ENCODE measurements around the gene HBP1. TPM values are rescaled to one million over a fixed set of nuclear protein-coding genes. Genes with fewer than 3 reads are reported as not detected.
A peak's percentile ranks its signal among the peaks of the same experiment; 100 is the strongest.

HBP1 gene
- total RNA-seq, 6 experiments from 2014 or later, result 22.8 to 34.4 (median 28.5) TPM

DNA sequence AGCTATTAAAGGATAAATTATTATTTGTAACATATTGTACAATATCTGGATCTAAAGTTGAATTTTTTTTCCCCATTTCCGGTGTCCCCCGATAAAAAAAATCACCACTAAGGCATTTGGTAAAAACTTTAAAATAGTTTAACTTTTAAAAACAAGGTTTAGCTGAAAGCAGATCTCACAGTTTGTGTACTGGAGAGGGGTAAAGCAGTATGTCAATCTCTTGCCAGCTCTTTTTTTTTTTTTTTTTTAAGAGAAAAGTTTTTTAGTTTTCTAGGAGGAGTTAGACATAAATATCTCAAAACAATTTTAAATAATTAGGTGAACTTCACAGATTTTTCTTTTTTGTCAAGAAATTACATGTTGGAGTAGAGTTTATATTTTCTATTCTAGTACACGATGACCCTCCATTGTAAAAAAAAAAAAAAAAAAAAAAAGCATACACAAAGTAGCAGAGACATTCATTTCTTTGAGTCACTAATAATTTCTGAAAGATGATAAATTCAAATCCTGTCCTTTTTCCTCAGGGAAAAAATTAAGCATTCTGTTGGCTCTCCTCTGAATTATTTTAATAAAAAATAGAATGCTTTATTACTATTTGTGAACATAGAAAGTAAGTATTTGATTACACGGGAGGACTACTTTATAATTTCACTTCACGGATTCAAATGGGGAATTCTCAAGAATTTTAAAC, 1.9 kb upstream of the HBP1 start:
- TF ChIP-seq, protein P1, sequence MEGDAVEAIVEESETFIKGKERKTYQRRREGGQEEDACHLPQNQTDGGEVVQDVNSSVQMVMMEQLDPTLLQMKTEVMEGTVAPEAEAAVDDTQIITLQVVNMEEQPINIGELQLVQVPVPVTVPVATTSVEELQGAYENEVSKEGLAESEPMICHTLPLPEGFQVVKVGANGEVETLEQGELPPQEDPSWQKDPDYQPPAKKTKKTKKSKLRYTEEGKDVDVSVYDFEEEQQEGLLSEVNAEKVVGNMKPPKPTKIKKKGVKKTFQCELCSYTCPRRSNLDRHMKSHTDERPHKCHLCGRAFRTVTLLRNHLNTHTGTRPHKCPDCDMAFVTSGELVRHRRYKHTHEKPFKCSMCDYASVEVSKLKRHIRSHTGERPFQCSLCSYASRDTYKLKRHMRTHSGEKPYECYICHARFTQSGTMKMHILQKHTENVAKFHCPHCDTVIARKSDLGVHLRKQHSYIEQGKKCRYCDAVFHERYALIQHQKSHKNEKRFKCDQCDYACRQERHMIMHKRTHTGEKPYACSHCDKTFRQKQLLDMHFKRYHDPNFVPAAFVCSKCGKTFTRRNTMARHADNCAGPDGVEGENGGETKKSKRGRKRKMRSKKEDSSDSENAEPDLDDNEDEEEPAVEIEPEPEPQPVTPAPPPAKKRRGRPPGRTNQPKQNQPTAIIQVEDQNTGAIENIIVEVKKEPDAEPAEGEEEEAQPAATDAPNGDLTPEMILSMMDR (IDR thresholded peaks at IDR 0.05), result no peak
- no peaks in the 10 kb centered on the region for H3K9me3 Mint-ChIP-seq
- H3K36me3 Mint-ChIP-seq (ENCODE audit: low read depth), result no peaks in the 10 kb centered on the region
- DNase-seq, result no peak
- H3K27ac Mint-ChIP-seq, result peak overlapping the region; percentile 97
- H3K4me1 Mint-ChIP-seq (ENCODE audit: low read depth), result peaks cover 48% of the 10 kb centered on the region
- H3K27me3 Mint-ChIP-seq (ENCODE audit: insufficient read depth), result peaks cover 7% of the 10 kb centered on the region
- H3K4me3 Mint-ChIP-seq, result peak overlapping the region; percentile 90

DNA sequence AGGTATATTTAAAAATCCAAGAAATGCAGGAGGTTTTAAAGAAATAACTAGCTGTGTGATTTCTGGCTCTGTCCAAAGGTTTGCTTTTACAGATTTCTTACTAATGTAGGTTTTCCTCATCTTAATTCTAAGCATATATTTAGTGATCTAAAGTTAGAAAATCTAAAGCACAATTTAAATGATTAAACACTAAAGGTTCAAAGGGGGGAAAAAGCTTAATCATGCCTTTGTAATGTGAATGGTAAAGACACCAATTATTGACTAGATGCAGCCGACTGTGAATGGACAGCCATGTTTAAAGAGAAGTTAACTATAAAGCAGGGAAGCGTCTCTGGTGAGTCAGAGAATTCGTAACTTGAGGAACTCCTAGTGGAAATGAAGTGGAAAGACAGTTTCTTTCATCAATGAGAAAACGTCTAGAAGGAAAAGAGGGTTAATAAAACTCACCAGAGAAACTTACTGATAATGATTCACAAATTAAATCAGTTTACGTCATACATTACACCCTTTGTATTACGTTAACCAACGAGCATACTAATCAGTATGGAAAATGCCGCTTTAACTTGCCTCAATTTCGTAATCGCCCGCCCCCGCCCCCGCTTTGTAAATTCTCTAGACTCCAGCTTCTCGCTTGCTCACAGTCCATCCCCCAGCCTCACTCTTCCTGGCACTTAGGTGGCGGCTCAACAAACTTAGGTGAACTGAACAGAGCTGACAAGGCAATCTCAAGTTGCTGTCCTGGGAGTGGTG, 1.1 kb upstream of the HBP1 start:
- Mint-ChIP-seq H3K9me3 (no peaks in the 10 kb centered on the region), H3K27ac (peak overlapping the region; percentile 97), H3K36me3 (ENCODE audit: low read depth) (no peaks in the 10 kb centered on the region), H3K27me3 (ENCODE audit: insufficient read depth) (peaks cover 7% of the 10 kb centered on the region), H3K4me1 (ENCODE audit: low read depth) (peaks cover 48% of the 10 kb centered on the region), H3K4me3 (peak overlapping the region; percentile 90)
- DNase-seq, result peak; percentile 86
- TF ChIP-seq, protein P1 (IDR thresholded peaks at IDR 0.05), result peak; percentile 75

DNA sequence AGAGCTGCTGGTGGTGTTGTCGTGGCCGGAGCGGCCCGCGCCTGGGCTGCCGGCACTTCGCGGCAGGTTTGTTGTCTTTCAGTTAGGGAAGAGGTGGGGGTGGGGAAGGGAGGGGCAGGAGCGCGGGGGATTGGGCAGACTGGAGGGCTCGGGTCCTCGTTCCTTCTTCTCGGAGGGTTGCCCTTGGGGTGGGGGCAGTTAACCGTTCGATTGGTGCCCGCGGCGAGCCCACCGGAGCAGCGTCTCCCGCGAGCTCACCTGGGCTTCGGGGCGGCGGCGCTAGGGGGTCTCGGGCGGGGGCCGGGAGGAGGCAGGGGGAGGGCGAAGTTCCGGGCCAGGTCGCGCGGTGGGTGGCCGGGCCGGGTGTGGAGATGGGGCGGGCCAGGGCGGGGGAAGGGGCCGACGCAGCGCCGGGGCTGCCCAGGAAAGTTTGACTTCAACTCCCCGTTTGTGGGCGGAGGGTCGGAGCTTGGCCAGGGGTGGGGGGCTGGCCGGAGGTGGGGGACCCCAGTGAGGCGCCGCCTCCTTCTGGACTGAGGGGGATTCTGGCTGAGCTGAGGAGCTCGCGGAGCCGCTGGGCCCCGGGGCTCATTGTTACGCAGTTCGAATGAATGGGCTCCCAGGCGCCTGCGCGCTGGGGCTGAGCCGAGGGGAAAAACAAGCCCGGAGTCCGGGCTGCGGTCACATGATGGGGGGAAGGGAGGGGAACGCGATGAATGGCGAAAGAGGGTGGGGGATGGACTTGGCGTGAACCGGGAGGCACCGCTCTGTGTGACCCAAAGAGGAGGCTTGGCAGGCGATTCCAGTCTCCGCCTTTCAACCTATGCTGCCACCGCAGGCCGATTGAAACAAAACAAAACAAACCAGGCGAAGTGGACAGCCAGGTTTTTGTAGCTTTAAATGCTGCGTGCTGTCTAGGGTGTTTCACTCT, 582 bp downstream of the HBP1 start:
- Mint-ChIP-seq H3K4me1 (ENCODE audit: low read depth) (peaks cover 55% of the 10 kb centered on the region), H3K9me3 (no peaks in the 10 kb centered on the region), H3K27me3 (ENCODE audit: insufficient read depth) (peaks cover 7% of the 10 kb centered on the region), H3K36me3 (ENCODE audit: low read depth) (no peaks in the 10 kb centered on the region), H3K27ac (peak overlapping the region; percentile 97), H3K4me3 (peak overlapping the region; percentile 90)
- TF ChIP-seq, protein P1 (IDR thresholded peaks at IDR 0.05), result no peak
- peak; percentile 94 for DNase-seq

DNA sequence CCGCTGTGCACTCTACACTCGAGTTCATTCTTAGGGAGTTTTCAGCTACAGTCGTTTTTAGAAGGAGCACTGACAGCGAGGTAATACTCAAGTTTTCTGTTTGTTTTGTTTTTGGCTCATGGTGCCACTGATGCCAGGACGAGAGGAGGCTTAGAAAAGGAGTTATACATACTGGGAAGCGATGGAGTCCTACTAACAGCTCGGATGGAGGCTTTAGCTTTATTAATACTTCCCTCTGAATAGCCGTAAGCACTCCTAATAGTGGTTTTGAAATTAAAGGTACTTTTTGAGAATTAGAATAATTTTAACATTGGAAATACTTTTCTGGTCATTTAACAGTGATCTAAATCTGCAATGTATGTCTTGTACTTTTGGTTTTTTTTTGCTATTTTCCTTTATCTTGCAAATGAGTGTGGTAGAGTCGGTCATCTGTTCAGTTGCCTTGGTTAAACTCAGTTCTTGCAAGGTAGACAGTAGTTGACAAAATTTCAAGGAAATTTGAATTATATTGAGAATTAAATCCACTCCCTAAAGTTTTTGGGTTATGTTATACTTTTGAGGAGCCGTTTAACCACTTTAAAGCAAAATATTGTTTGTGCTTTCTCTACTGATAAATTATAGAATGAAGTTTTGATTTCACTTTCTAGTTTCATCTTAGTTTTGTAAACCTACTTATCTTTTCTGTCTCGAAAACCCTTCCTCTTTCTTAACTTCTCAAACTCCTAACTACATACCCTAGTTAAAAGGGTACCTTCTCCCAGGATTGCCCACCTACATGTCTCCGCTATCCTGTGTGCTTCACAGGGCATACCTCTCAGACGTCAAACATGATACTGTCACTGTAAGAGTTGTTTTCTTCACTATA, 1.5 kb downstream of the HBP1 start:
- H3K9me3 Mint-ChIP-seq, result no peaks in the 10 kb centered on the region
- peak overlapping the region; percentile 90 for H3K4me3 Mint-ChIP-seq
- peaks cover 7% of the 10 kb centered on the region for H3K27me3 Mint-ChIP-seq (ENCODE audit: insufficient read depth)
- H3K36me3 Mint-ChIP-seq (ENCODE audit: low read depth), result no peaks in the 10 kb centered on the region
- H3K4me1 Mint-ChIP-seq (ENCODE audit: low read depth), result peaks cover 55% of the 10 kb centered on the region
- no peak for DNase-seq
- peak overlapping the region; percentile 97 for H3K27ac Mint-ChIP-seq
- TF ChIP-seq, protein P1 (IDR thresholded peaks at IDR 0.05), result no peak
